ENCODE data around the gene FAM78B.

DNA sequence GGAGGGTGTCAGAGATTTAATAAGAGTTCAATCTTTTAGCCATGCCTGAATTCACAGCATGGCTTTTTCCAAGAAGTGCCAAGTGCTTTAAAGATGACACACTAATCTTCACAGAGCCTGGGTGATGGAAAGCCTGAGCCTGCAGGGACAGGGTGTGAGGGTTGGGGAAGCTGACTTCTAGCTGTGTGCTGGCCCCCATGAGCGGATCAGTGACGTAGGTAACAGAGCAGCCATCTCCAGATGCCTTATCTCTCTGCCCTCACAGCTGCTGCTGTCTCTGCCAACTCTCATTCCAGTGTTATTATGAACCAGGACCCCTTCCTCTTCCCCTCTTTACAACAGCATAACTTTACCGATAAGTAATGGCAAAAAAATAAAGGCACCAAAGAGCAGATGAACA is 30.6 kb downstream of the FAM78B start:
- TF ChIP-seq, protein P1, sequence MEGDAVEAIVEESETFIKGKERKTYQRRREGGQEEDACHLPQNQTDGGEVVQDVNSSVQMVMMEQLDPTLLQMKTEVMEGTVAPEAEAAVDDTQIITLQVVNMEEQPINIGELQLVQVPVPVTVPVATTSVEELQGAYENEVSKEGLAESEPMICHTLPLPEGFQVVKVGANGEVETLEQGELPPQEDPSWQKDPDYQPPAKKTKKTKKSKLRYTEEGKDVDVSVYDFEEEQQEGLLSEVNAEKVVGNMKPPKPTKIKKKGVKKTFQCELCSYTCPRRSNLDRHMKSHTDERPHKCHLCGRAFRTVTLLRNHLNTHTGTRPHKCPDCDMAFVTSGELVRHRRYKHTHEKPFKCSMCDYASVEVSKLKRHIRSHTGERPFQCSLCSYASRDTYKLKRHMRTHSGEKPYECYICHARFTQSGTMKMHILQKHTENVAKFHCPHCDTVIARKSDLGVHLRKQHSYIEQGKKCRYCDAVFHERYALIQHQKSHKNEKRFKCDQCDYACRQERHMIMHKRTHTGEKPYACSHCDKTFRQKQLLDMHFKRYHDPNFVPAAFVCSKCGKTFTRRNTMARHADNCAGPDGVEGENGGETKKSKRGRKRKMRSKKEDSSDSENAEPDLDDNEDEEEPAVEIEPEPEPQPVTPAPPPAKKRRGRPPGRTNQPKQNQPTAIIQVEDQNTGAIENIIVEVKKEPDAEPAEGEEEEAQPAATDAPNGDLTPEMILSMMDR (IDR thresholded peaks at IDR 0.05) = no peak
- TF ChIP-seq SIN3A (IDR thresholded peaks at IDR 0.05; ENCODE audit: borderline replicate concordance, insufficient read depth, low read depth, low read length) (no peak), POLR2AphosphoS5 (IDR thresholded peaks at IDR 0.05; ENCODE audit: low read depth, low read length) (no peak), TCF7L2 (IDR thresholded peaks at IDR 0.05; ENCODE audit: low read depth, low read length) (no peak)
- TF ChIP-seq, protein P2, sequence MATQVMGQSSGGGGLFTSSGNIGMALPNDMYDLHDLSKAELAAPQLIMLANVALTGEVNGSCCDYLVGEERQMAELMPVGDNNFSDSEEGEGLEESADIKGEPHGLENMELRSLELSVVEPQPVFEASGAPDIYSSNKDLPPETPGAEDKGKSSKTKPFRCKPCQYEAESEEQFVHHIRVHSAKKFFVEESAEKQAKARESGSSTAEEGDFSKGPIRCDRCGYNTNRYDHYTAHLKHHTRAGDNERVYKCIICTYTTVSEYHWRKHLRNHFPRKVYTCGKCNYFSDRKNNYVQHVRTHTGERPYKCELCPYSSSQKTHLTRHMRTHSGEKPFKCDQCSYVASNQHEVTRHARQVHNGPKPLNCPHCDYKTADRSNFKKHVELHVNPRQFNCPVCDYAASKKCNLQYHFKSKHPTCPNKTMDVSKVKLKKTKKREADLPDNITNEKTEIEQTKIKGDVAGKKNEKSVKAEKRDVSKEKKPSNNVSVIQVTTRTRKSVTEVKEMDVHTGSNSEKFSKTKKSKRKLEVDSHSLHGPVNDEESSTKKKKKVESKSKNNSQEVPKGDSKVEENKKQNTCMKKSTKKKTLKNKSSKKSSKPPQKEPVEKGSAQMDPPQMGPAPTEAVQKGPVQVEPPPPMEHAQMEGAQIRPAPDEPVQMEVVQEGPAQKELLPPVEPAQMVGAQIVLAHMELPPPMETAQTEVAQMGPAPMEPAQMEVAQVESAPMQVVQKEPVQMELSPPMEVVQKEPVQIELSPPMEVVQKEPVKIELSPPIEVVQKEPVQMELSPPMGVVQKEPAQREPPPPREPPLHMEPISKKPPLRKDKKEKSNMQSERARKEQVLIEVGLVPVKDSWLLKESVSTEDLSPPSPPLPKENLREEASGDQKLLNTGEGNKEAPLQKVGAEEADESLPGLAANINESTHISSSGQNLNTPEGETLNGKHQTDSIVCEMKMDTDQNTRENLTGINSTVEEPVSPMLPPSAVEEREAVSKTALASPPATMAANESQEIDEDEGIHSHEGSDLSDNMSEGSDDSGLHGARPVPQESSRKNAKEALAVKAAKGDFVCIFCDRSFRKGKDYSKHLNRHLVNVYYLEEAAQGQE (IDR thresholded peaks at IDR 0.05; ENCODE audit: insufficient read depth in 1 of 2, low read depth in 2 of 2, low read length in 1 of 2) = no peak
